LNCAP (cell line): Measurements from ENCODE around the gene RASA3.

Experiments
- TF ChIP-seq, protein P1 (sequence below): fragments of 450-650 bp; IDR thresholded peaks from 2 replicates; pipeline ENCODE4 v1.5.1; 2017; ENCODE audit warnings: mild to moderate bottlenecking

RASA3 gene

DNA sequence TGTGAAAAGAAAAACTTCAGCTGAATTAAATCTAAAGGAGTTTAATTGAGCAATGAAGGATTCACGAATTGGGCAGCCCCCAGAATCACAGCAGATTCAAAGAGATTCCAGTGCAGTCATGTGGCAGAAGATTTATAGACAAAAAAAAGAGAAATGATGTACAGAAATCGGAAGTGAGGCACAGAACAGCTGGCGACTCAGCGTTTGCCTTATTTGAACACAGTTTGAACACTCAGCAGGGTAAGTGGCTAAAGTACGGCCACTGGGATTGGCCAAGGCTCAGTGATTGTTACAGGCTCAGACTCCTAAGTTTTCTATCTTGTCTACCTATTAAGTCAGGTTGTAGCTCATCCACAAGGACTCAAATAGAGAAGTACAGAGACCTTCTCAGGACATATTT is 35.0 kb upstream of the RASA3 start:
- TF ChIP-seq, protein P1, sequence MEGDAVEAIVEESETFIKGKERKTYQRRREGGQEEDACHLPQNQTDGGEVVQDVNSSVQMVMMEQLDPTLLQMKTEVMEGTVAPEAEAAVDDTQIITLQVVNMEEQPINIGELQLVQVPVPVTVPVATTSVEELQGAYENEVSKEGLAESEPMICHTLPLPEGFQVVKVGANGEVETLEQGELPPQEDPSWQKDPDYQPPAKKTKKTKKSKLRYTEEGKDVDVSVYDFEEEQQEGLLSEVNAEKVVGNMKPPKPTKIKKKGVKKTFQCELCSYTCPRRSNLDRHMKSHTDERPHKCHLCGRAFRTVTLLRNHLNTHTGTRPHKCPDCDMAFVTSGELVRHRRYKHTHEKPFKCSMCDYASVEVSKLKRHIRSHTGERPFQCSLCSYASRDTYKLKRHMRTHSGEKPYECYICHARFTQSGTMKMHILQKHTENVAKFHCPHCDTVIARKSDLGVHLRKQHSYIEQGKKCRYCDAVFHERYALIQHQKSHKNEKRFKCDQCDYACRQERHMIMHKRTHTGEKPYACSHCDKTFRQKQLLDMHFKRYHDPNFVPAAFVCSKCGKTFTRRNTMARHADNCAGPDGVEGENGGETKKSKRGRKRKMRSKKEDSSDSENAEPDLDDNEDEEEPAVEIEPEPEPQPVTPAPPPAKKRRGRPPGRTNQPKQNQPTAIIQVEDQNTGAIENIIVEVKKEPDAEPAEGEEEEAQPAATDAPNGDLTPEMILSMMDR = no peak

DNA sequence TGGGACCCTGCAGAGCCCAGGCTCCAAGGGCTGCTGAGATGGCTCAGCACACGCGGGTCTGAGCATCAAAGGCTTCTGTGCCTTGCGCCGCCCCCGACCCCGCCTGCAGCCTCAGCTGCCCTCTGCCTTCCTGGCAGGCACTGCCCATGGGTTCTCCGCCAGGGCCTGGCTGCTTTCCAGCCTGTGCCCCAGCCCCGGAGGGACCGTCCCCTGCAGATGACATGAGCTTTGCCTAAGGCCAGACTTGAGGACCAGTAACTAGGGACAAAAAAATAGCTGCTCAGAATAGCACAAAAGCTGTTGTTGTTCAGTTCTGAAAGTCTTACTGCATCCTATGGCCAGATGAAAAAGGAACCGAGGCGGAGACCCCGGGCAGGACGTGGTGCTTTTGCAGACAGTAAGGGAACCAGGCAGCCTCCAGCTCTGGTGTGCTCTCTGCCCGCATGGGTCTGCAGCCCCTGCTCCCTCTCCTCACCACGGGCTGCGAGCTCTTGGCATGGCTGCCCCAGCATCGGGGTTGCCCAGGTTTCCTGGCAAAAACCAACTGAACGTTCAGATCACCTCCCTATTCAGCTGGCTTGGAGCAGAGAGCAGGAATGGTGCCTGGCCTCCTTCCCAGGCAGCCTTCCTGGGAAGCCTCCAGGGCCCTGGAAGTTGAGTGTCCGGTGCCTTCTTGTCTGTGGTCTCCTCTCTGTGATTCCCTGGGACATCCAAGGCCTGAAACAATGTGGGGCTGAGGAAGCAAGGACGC is 34.1 kb upstream of the RASA3 start:
- TF ChIP-seq, protein P1 = no peak

DNA sequence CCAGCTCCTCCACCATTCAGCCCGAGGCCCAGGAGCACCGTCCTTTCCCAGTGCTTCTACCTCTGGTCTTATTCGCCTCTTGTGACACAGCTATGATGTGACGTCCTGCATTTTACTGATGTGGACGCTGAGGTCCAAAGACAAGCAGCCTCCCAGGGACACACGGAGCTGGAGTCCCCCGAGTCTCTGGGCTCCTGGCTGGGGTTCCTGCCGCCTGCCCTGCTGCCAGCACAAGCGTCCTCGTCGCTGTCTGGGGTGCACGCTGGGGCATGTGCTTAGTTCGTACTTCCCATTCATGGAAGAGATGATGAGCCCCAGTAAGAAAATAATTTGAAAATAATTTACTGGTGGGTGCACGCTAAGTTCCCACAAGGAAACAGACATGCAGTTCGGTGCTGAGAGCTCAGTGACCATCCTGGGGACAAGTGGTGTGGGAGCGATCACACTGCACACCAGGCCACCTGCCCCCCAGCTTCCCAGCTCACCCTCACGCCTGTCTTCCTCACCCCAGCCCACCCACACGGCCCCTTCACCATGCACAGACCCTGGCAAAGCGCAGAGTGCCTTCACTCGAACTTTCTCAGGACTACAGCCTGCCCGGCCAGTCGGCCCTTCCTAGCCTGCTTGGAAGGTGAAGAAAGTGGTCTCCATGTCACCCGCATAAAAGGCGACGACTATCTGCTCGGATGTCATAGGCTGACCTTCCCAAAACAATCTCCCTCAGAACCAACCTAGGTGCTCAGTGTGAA is 32.4 kb upstream of the RASA3 start:
- TF ChIP-seq, protein P1 = no peak

DNA sequence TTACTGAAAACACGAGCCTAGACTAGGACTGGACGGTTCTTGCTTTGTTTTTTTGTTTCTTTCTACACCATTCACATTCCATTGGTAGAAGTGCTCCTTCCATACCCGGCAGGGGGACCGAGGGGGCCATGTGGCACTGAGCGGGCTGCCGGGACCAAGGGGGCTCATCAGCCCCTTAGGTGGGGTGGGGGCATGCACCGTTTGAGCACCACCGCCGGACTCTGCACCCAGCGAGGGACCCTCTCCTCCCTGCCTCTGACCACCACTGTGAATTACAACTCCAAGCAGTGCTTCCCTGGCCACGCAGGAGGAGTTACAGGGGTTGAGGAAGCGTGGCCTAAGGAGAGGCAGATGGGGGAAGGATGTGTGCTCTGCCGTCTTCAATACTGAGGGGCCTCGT is 31.6 kb upstream of the RASA3 start:
- TF ChIP-seq, protein P1 = no peak

DNA sequence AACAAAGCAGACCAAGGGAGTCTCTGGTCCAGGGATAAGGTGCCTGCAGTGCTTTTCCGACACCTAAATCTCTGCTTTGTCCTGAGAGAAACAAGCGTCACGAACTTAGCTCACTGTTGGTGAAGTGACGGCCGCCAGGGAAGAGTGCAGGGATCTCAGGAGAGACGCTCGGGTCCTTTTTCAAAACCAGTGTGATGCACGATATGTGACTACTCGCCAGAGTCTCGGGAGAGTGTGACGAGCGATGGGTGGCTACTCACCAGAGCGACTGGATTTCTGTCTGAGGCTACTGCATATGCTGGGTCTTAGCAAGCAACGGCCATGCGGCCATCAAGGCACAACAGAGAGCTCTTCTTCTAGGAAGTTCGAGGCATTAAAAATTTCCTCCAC is 30.1 kb upstream of the RASA3 start:
- TF ChIP-seq, protein P1 = no peak

DNA sequence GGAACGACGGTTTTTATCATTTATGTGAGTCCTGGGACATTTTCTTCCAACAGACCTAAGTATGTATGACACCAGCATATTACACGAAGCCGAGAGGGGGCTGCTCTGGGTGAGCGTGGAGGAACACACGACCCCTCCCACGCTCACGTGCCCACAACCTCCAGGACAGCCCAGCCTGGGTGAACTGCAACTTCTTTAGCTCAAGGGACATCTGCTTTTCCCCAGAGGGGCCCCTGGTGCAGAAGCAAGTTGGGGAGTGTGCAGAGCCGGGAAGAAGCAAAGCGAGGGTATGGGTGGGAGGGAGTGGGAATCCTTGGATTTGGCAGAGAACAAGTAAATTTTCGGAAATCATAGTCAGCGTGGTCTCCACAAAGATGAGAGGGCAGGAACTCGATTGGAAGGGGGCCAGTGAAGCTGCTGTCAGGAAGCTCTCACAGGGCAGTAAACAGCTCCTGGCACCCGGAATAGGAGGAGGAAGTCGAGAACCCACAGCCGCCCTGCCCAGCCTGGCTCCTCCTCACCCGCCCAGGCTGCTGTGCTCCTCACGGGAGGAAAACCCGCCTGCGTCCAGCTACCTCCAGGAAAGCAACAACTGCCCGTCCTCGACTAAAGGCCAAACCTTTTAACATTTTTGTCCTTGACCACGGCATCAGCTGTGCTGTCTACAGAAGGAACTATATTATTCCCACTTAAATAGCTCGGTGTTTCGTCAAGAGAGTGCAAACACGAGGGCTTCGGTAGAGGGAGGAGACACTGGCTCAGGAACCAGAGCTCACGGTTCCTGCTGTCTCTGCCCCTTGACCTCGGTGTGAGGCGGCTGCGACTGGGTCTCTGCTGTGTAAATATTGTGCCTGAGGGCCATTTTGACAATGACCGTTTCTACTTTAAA is 29.5 kb upstream of the RASA3 start:
- TF ChIP-seq, protein P1 = no peak

DNA sequence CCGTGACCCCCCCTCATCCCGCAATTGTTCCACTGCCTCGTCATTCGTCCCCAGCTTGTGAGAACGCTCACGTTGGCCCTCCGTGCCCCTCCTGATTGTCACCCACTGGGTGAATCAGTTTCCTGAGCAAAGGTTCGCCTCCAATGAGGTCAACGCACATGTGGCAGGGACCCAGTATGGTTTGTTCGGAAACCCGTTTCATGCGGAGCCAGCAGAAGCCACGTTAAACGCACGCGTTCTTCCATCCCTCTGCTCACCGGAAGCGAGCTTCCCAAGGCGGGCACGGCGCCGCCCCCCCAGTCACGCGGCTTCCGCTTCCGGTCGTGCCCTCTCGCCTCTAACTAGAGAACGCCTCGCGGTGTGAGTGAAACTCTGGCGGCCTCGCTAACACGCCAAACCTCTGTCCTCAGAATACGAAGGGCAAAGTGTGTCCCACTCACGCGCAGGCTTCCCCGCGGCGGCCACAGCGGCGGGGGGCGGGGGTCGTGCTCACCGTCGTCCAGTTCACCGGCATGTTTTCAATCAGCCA is 28.7 kb upstream of the RASA3 start:
- TF ChIP-seq, protein P1 = no peak
